SK-N-SH (cell line): ENCODE results near the gene GPR18. TPM values are rescaled to one million over a fixed set of nuclear protein-coding genes. Genes with fewer than 3 reads are reported as not detected.

Experiments
- CTCF ChIA-PET: fragments of 300-600, 350-600 bp; formaldehyde crosslinking; extraction: SDS; loops from one replicate; lab custom pipeline; 2021; lab: Yijun Ruan, JAX
- POLR2A ChIA-PET: fragments of 350-600 bp; sonication (Branson Sonifier 250); formaldehyde crosslinking; extraction: SDS; loops from one replicate; lab custom pipeline; 2020; ENCODE audit warnings: antibody characterized with exemption, inconsistent platforms; lab: Yijun Ruan, JAX
- DNase-seq: peaks from one replicate; pipeline ENCODE4 v3.0.0; 2012
- H2AFZ ChIP-seq: fragments of 200-600 bp; sonication (generic); 2 replicates; pipeline ENCODE4 v1.8.1; 2016; ENCODE audit warnings: antibody characterized with exemption, mild to moderate bottlenecking, low read depth
- H3F3A ChIP-seq: fragments of 200-600 bp; sonication (generic); replicated peaks from 2 replicates; pipeline ENCODE3; 2016; ENCODE audit warnings: antibody characterized with exemption, mild to moderate bottlenecking; ENCODE audit not compliant: insufficient read depth
- H3K27ac ChIP-seq, 2 experiments: fragments of 200-500 bp in 1 of 2; fragments of 200-600 bp in 1 of 2; sonication (Bioruptor generic) in 1 of 2; sonication (generic), shearing (Covaris generic) in 1 of 2; 2 replicates each; pipeline versions ENCODE4 v1.5.1 to v1.6.1; 2014 to 2016; ENCODE audit warnings: low read depth in 2 of 2, inconsistent platforms in 1 of 2, low read length in 1 of 2, mild to moderate bottlenecking in 1 of 2, mixed read lengths in 1 of 2
- H3K27me3 ChIP-seq: fragments of 200-600 bp; sonication (generic), shearing (Covaris generic); 2 replicates; pipeline ENCODE4 v1.6.1; 2016; ENCODE audit warnings: mixed run types; ENCODE audit not compliant: insufficient read depth
- H3K36me3 ChIP-seq, 2 experiments: fragments of 200-500 bp in 1 of 2; fragments of 200-600 bp in 1 of 2; sonication (Bioruptor generic) in 1 of 2; sonication (generic) in 1 of 2; replicated peaks in 1 of 2; 2 replicates each; pipeline versions ENCODE3 to v1.5.1; 2014 to 2016; ENCODE audit warnings: low read length in 1 of 2, mild to moderate bottlenecking in 1 of 2; ENCODE audit not compliant: insufficient read depth in 2 of 2, control insufficient read depth in 1 of 2
- H3K4me1 ChIP-seq, 2 experiments: fragments of 200-500 bp in 1 of 2; fragments of 200-600 bp in 1 of 2; sonication (Bioruptor generic) in 1 of 2; sonication (generic), shearing (Covaris generic) in 1 of 2; 2 replicates each; pipeline versions ENCODE4 v1.5.1 to v1.6.1; 2014 to 2016; ENCODE audit warnings: low read depth in 1 of 2, low read length in 1 of 2, mixed run types in 1 of 2; ENCODE audit not compliant: insufficient read depth in 2 of 2, control insufficient read depth in 1 of 2
- H3K4me2 ChIP-seq: fragments of 200-600 bp; sonication (generic), shearing (Covaris generic); 2 replicates; pipeline ENCODE4 v1.6.1; 2017; ENCODE audit warnings: mixed run types
- H3K4me3 ChIP-seq, 2 experiments: fragments of 200-500 bp in 1 of 2; fragments of 200-600 bp in 1 of 2; sonication (Bioruptor generic) in 1 of 2; sonication (generic), shearing (Covaris generic) in 1 of 2; 2 replicates each; pipeline versions ENCODE4 v1.5.1 to v1.8.1; 2014 to 2016; ENCODE audit warnings: low read depth in 2 of 2, inconsistent platforms in 1 of 2, low read length in 1 of 2, mild to moderate bottlenecking in 1 of 2, mixed read lengths in 1 of 2, moderate library complexity in 1 of 2
- H3K79me2 ChIP-seq: fragments of 200-600 bp; sonication (generic); 2 replicates; pipeline ENCODE4 v1.8.1; 2017; ENCODE audit warnings: mild to moderate bottlenecking; ENCODE audit not compliant: insufficient read depth
- H3K9ac ChIP-seq: fragments of 200-600 bp; sonication (generic); 2 replicates; pipeline ENCODE4 v1.6.1; 2017; ENCODE audit warnings: mixed run types
- H3K9me2 ChIP-seq: fragments of 200-600 bp; sonication (generic); 2 replicates; pipeline ENCODE4 v1.6.1; 2017; ENCODE audit warnings: mixed run types
- H3K9me3 ChIP-seq: fragments of 200-600 bp; sonication (generic); 2 replicates; pipeline ENCODE4 v1.6.1; 2017; ENCODE audit warnings: mixed run types, mild to moderate bottlenecking, moderate library complexity
- H4K20me1 ChIP-seq: fragments of 200-600 bp; sonication (generic); 2 replicates; pipeline ENCODE4 v1.6.1; 2017; ENCODE audit warnings: mild to moderate bottlenecking, mixed run types; ENCODE audit not compliant: insufficient read depth
- EP300 ChIP-seq, 2 experiments: IDR thresholded peaks; 2 replicates each; pipeline versions ENCODE4 v1.4.0 to v1.6.1; 2012; ENCODE audit warnings: borderline replicate concordance in 1 of 2, low read depth in 1 of 2, low read length in 1 of 2
- FOXM1 ChIP-seq: IDR thresholded peaks from 2 replicates; pipeline ENCODE4 v1.4.0; 2012; ENCODE audit warnings: low read depth, mild to moderate bottlenecking
- GABPA ChIP-seq: IDR thresholded peaks from 2 replicates; pipeline ENCODE4 v1.4.0; 2012; ENCODE audit warnings: low read depth, mild to moderate bottlenecking
- GATA2 ChIP-seq: sonication (generic); formaldehyde crosslinking; IDR thresholded peaks from 2 replicates; pipeline ENCODE4 v1.5.0; 2020; ENCODE audit warnings: mild to moderate bottlenecking, missing genetic modification reagents
- NFIC ChIP-seq: IDR thresholded peaks from 2 replicates; pipeline ENCODE4 v1.4.0; 2012; ENCODE audit warnings: borderline replicate concordance
- RXRA ChIP-seq: IDR thresholded peaks from 2 replicates; pipeline ENCODE4 v1.4.0; 2012; ENCODE audit warnings: low read depth, mild to moderate bottlenecking, borderline replicate concordance
- SIN3A ChIP-seq: IDR thresholded peaks from 2 replicates; pipeline ENCODE4 v1.6.1; 2012; ENCODE audit warnings: low read depth, mild to moderate bottlenecking, low read length, moderate library complexity, borderline replicate concordance
- TAF1 ChIP-seq: IDR thresholded peaks from 2 replicates; pipeline ENCODE4 v1.6.1; 2012; ENCODE audit warnings: low read depth, mild to moderate bottlenecking, low read length, moderate library complexity, borderline replicate concordance
- TCF12 ChIP-seq: IDR thresholded peaks from 2 replicates; pipeline ENCODE4 v1.4.0; 2012
- YY1 ChIP-seq: IDR thresholded peaks from 2 replicates; pipeline ENCODE4 v1.4.0; 2012; ENCODE audit warnings: low read depth, mild to moderate bottlenecking
- WGBS: methylation state at CpG from one replicate; pipeline ENCODE4 v1.1.6; 2017; ENCODE audit warnings: low lambda C conversion rate; 5-methylcytosine and 5-hydroxymethylcytosine counted together
- polyA plus RNA-seq, 3 experiments: library from polyadenylated mRNA; depleted of rRNA; stranded (reverse); fragments of >200 nt; gene quantifications; 2 replicates each; pipeline ENCODE4 v1.2.3, GENCODE V29; 2012
- TF ChIP-seq, protein P1 (sequence below): IDR thresholded peaks from 2 replicates; pipeline ENCODE4 v1.6.1; 2012; ENCODE audit warnings: mild to moderate bottlenecking, low read depth, low read length, moderate library complexity
- TF ChIP-seq, protein P2 (sequence below): IDR thresholded peaks from 2 replicates; pipeline ENCODE4 v1.4.0; 2012; ENCODE audit warnings: low read depth, borderline replicate concordance

The GPR18 gene
- polyA plus RNA-seq, 1 of the 3 experiments (the other 2 are of a cell fraction) = not detected

DNA sequence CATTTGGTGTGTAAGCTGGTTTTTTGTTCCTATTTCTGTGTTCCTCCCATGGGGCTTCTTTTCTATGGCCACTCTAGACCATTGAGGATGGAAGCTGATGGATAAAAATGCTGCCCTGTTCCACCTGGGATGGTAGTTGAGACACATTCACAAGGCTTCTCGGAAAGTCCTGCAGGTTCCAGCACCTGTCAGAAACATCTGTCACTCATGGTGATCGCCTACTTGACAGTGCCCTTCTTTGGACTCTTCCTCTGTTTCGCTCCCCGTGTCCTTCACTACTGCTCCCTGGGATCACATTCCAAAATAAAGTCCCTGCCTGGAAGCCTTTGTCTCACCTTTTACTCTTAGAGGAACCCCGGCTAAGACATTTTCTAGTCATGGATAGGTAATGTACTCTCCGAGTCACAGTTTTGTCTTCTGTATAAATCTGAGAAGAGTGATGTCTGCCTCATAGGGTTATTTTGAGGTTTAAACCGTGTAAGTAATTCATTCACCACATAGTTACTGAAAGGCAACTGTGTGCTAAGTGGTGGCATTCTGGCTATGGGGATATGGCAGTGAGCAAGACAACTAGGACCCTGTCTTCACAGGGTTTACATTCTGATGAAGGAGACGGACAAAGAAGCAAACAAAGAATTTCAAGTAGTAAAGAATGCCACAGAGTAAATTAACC, 36.5 kb downstream of the GPR18 start:
- CTCF ChIA-PET = no interaction called here

DNA sequence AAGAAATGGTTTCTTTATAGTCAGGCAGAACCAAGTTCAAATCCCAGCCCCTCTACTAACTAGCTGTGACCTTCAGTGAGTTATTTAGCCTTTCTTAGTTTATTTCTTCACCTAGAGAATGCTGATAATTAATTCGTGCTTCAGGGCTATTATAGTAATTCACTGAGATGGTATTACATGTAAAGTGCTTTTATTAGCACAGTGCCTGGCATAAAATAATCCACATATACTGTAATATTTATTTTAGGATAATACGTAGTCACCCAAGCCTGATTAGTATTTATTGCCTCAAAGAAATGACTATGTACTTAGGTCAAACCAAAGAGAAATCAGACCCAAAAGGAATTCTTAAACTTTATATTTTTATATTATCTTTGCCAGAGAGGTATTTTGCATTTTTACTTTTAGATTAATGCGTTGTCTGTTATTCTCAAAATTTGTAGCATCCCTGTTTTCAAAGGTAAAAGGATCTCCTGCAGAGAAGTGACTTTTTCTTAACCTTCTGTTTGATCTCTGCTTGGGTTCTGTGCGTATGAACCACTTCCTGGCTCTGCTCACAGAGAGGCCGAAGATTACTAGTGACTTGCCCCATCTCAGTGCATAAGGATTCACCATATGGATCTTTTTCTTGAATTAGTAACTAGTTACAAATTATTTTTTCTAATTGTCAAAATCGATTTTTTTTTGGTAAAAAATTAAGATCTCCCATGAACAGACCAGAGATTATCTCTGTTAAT, 37.8 kb downstream of the GPR18 start:
- Histone ChIP-seq H3K4me3 (no peak overlapping the region), H3K27ac (no peak overlapping the region), H3F3A (peaks cover 3% of the 10 kb centered on the region), H3K4me1 (peaks cover 0 to 10% of the 10 kb centered on the region in 2 experiments; a peak in 1 of 4 replicates), H4K20me1 (no peaks in the 10 kb centered on the region; the same call in 1 of the 2 replicates), H3K79me2 (peaks cover 87% of the 10 kb centered on the region), H3K9me3 (no peaks in the 10 kb centered on the region), H3K36me3 (peaks cover 6 to 15% of the 10 kb centered on the region in 2 experiments), H2AFZ (no peak overlapping the region), H3K9ac (no peak overlapping the region), H3K27me3 (no peaks in the 10 kb centered on the region), H3K4me2 (no peak overlapping the region), H3K9me2 (no peaks in the 10 kb centered on the region)
- TF ChIP-seq, protein P1, sequence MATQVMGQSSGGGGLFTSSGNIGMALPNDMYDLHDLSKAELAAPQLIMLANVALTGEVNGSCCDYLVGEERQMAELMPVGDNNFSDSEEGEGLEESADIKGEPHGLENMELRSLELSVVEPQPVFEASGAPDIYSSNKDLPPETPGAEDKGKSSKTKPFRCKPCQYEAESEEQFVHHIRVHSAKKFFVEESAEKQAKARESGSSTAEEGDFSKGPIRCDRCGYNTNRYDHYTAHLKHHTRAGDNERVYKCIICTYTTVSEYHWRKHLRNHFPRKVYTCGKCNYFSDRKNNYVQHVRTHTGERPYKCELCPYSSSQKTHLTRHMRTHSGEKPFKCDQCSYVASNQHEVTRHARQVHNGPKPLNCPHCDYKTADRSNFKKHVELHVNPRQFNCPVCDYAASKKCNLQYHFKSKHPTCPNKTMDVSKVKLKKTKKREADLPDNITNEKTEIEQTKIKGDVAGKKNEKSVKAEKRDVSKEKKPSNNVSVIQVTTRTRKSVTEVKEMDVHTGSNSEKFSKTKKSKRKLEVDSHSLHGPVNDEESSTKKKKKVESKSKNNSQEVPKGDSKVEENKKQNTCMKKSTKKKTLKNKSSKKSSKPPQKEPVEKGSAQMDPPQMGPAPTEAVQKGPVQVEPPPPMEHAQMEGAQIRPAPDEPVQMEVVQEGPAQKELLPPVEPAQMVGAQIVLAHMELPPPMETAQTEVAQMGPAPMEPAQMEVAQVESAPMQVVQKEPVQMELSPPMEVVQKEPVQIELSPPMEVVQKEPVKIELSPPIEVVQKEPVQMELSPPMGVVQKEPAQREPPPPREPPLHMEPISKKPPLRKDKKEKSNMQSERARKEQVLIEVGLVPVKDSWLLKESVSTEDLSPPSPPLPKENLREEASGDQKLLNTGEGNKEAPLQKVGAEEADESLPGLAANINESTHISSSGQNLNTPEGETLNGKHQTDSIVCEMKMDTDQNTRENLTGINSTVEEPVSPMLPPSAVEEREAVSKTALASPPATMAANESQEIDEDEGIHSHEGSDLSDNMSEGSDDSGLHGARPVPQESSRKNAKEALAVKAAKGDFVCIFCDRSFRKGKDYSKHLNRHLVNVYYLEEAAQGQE = no peak
- no peak for TF ChIP-seq RXRA
- ChIA-PET CTCF (no interaction called here), POLR2A (no interaction called here)
- 78% methylated on average over 6 of the region's 6 CpGs for WGBS
- DNase-seq = no peak

More for the DNA sequence above, 36.5 kb downstream of the GPR18 start:
- 92% methylated on average over 8 of the region's 8 CpGs for WGBS
- H3K4me1 ChIP-seq = peaks cover 0 to 10% of the 10 kb centered on the region in 2 experiments; a peak in 1 of 4 replicates
- no peaks in the 10 kb centered on the region; the same call in 1 of the 2 replicates for H4K20me1 ChIP-seq
- no peak overlapping the region for H3K4me3 ChIP-seq
- no peak for DNase-seq
- no peak overlapping the region for H2AFZ ChIP-seq
- peaks cover 3% of the 10 kb centered on the region for H3F3A ChIP-seq
- peaks cover 87% of the 10 kb centered on the region for H3K79me2 ChIP-seq
- H3K4me2 ChIP-seq = no peak overlapping the region
- H3K9me3 ChIP-seq = no peaks in the 10 kb centered on the region
- no peaks in the 10 kb centered on the region for H3K9me2 ChIP-seq
- H3K9ac ChIP-seq = no peak overlapping the region
- H3K27me3 ChIP-seq = no peaks in the 10 kb centered on the region
- H3K36me3 ChIP-seq = peaks cover 6 to 13% of the 10 kb centered on the region in 2 experiments
- POLR2A ChIA-PET = no interaction called here
- no peak overlapping the region for H3K27ac ChIP-seq
- TF ChIP-seq, protein P2, sequence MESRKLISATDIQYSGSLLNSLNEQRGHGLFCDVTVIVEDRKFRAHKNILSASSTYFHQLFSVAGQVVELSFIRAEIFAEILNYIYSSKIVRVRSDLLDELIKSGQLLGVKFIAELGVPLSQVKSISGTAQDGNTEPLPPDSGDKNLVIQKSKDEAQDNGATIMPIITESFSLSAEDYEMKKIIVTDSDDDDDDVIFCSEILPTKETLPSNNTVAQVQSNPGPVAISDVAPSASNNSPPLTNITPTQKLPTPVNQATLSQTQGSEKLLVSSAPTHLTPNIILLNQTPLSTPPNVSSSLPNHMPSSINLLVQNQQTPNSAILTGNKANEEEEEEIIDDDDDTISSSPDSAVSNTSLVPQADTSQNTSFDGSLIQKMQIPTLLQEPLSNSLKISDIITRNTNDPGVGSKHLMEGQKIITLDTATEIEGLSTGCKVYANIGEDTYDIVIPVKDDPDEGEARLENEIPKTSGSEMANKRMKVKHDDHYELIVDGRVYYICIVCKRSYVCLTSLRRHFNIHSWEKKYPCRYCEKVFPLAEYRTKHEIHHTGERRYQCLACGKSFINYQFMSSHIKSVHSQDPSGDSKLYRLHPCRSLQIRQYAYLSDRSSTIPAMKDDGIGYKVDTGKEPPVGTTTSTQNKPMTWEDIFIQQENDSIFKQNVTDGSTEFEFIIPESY = no peak
- TF ChIP-seq GABPA (no peak), FOXM1 (no peak), NFIC (no peak), SIN3A (no peak), TAF1 (no peak), YY1 (no peak), EP300 (IDR thresholded peaks at IDR 0.05; ENCODE audit: borderline replicate concordance in 1 of 2, low read depth in 1 of 2, low read length in 1 of 2) (no peak), GATA2 (no peak), TCF12 (no peak)
